ENCODE measurements around the gene RBMS2. TPM values are rescaled to one million over a fixed set of nuclear protein-coding genes. Genes with fewer than 3 reads are reported as not detected.

Gene RBMS2
- total RNA-seq, 1 donor from 2014 or later: 111 TPM

GRCh38 chr12:56541631-56542030 lies 20.0 kb downstream of the RBMS2 start:
- Mint-ChIP-seq H3K27me3 (ENCODE audit: low read depth, unreplicated experiment) (no peaks in the 10 kb centered on the region), H3K9me3 (ENCODE audit: unreplicated experiment) (no peaks in the 10 kb centered on the region), H3K27ac (ENCODE audit: unreplicated experiment) (no peak overlapping the region), H3K4me3 (ENCODE audit: unreplicated experiment) (no peak overlapping the region), H3K4me1 (ENCODE audit: low read depth, unreplicated experiment) (peaks cover 9% of the 10 kb centered on the region), H3K36me3 (ENCODE audit: low read depth, unreplicated experiment) (peaks cover 8% of the 10 kb centered on the region)
- H3K79me2 ChIP-seq (ENCODE audit: insufficient read depth, low read length): peaks cover 88% of the 10 kb centered on the region
- no peaks in the 10 kb centered on the region for H3K4me1 ChIP-seq (ENCODE audit: insufficient read depth, low read length)
- FAIRE-seq (no peak), DNase-seq (ENCODE audit: low read depth) (no peak)
- no peak for TF ChIP-seq CTCF (IDR thresholded peaks at IDR 0.05; ENCODE audit: insufficient read depth, low read depth, low read length)
- TF ChIP-seq EZH2 (IDR thresholded peaks at IDR 0.05; ENCODE audit: insufficient read depth, low read length): no peak
- H3K9me3 ChIP-seq (ENCODE audit: insufficient read depth, low read depth, low read length): no peaks in the 10 kb centered on the region
- no peak overlapping the region for H3K4me3 ChIP-seq (ENCODE audit: insufficient read depth, low read depth, low read length)
- H2AFZ ChIP-seq (ENCODE audit: low read depth, low read length): no peak overlapping the region
- H3K9ac ChIP-seq (ENCODE audit: low read length): no peak overlapping the region
- H3K27ac ChIP-seq (ENCODE audit: low read depth, low read length): no peak overlapping the region
- H3K27me3 ChIP-seq (ENCODE audit: insufficient read depth, low read length): no peaks in the 10 kb centered on the region
- no peak overlapping the region for H3K4me2 ChIP-seq (ENCODE audit: low read length)
- H4K20me1 ChIP-seq (ENCODE audit: insufficient read depth, low read length): peaks cover 56% of the 10 kb centered on the region
- H3K36me3 ChIP-seq (ENCODE audit: insufficient read depth, low read length): no peaks in the 10 kb centered on the region

- H3K4me1 Mint-ChIP-seq (ENCODE audit: low read depth, unreplicated experiment): peaks cover 8% of the 10 kb centered on the region
- no peaks in the 10 kb centered on the region for H3K9me3 ChIP-seq (ENCODE audit: insufficient read depth, low read depth, low read length)
- H3K9me3 Mint-ChIP-seq (ENCODE audit: unreplicated experiment): no peaks in the 10 kb centered on the region
- H3K4me3 ChIP-seq (ENCODE audit: insufficient read depth, low read depth, low read length): no peak overlapping the region
- TF ChIP-seq CTCF (IDR thresholded peaks at IDR 0.05; ENCODE audit: insufficient read depth, low read depth, low read length) (no peak), EZH2 (IDR thresholded peaks at IDR 0.05; ENCODE audit: insufficient read depth, low read length) (no peak)
- H3K27me3 ChIP-seq (ENCODE audit: insufficient read depth, low read length): no peaks in the 10 kb centered on the region
- H4K20me1 ChIP-seq (ENCODE audit: insufficient read depth, low read length): peaks cover 56% of the 10 kb centered on the region
- H3K36me3 Mint-ChIP-seq (ENCODE audit: low read depth, unreplicated experiment): peaks cover 8% of the 10 kb centered on the region
- H3K79me2 ChIP-seq (ENCODE audit: insufficient read depth, low read length): peaks cover 86% of the 10 kb centered on the region
- no peaks in the 10 kb centered on the region for H3K4me1 ChIP-seq (ENCODE audit: insufficient read depth, low read length)
- no peaks in the 10 kb centered on the region for H3K36me3 ChIP-seq (ENCODE audit: insufficient read depth, low read length)
- H3K27me3 Mint-ChIP-seq (ENCODE audit: low read depth, unreplicated experiment): no peaks in the 10 kb centered on the region
- FAIRE-seq (no peak), DNase-seq (ENCODE audit: low read depth) (no peak)
- H3K27ac Mint-ChIP-seq (ENCODE audit: unreplicated experiment): no peak overlapping the region
- no peak overlapping the region for H3K4me2 ChIP-seq (ENCODE audit: low read length)
- H3K4me3 Mint-ChIP-seq (ENCODE audit: unreplicated experiment): no peak overlapping the region
- H3K27ac ChIP-seq (ENCODE audit: low read depth, low read length): no peak overlapping the region
- H2AFZ ChIP-seq (ENCODE audit: low read depth, low read length): no peak overlapping the region
- no peak overlapping the region for H3K9ac ChIP-seq (ENCODE audit: low read length)
Observed at GRCh38 chr12:56542164-56542563, 20.5 kb downstream of the RBMS2 start.

- Histone ChIP-seq H3K79me2 (ENCODE audit: insufficient read depth, low read length) (peaks cover 84% of the 10 kb centered on the region), H3K4me3 (ENCODE audit: insufficient read depth, low read depth, low read length) (no peak overlapping the region), H2AFZ (ENCODE audit: low read depth, low read length) (no peak overlapping the region), H3K4me2 (ENCODE audit: low read length) (no peak overlapping the region), H3K27ac (ENCODE audit: low read depth, low read length) (no peak overlapping the region), H3K36me3 (ENCODE audit: insufficient read depth, low read length) (no peaks in the 10 kb centered on the region), H3K27me3 (ENCODE audit: insufficient read depth, low read length) (no peaks in the 10 kb centered on the region), H3K4me1 (ENCODE audit: insufficient read depth, low read length) (no peaks in the 10 kb centered on the region), H3K9me3 (ENCODE audit: insufficient read depth, low read depth, low read length) (no peaks in the 10 kb centered on the region), H3K9ac (ENCODE audit: low read length) (no peak overlapping the region), H4K20me1 (ENCODE audit: insufficient read depth, low read length) (peaks cover 58% of the 10 kb centered on the region)
- H3K36me3 Mint-ChIP-seq (ENCODE audit: low read depth, unreplicated experiment): peaks cover 9% of the 10 kb centered on the region
- H3K4me1 Mint-ChIP-seq (ENCODE audit: low read depth, unreplicated experiment): peaks cover 5% of the 10 kb centered on the region
- no peaks in the 10 kb centered on the region for H3K27me3 Mint-ChIP-seq (ENCODE audit: low read depth, unreplicated experiment)
- DNase-seq (ENCODE audit: low read depth) (no peak), FAIRE-seq (no peak)
- no peaks in the 10 kb centered on the region for H3K9me3 Mint-ChIP-seq (ENCODE audit: unreplicated experiment)
- no peak overlapping the region for H3K27ac Mint-ChIP-seq (ENCODE audit: unreplicated experiment)
- H3K4me3 Mint-ChIP-seq (ENCODE audit: unreplicated experiment): no peak overlapping the region
- TF ChIP-seq EZH2 (IDR thresholded peaks at IDR 0.05; ENCODE audit: insufficient read depth, low read length): no peak
- TF ChIP-seq CTCF (IDR thresholded peaks at IDR 0.05; ENCODE audit: insufficient read depth, low read depth, low read length): no peak
Observed at GRCh38 chr12:56545023-56545604, 23.5 kb downstream of the RBMS2 start.

All from astrocyte (in vitro differentiated cells and primary cell).